B cell (primary cell): ENCODE measurements around the gene INKA2. TPM values are rescaled to one million over a fixed set of nuclear protein-coding genes. Genes with fewer than 3 reads are reported as not detected.

Experiments used
- ATAC-seq: fragments of 200-7000 bp; cut with Tn5 transposase; one replicate; pipeline ENCODE4 v1.10.0; 2021; ENCODE audit warnings: low read depth, mild to moderate bottlenecking, moderate number of reproducible peaks, moderate library complexity
- CTCF ChIA-PET: fragments of 350-600 bp; sonication (Branson Sonifier 250); formaldehyde crosslinking; loops from one replicate; lab custom pipeline; 2021; ENCODE audit warnings: antibody characterized with exemption, inconsistent platforms; lab: Charles Lee
- POLR2A ChIA-PET: fragments of 350-600 bp; sonication (Branson Sonifier 250); formaldehyde crosslinking; loops from one replicate; lab custom pipeline; 2021; ENCODE audit warnings: antibody characterized with exemption; lab: Charles Lee
- DNase-seq: peaks from one replicate; pipeline ENCODE4 v3.0.0; 2013
- H2AFZ ChIP-seq: 2 replicates; pipeline ENCODE4 v1.6.1; 2012; ENCODE audit warnings: mild to moderate bottlenecking, low read depth, low read length; ENCODE audit not compliant: insufficient read depth, poor library complexity, severe bottlenecking
- H3K27ac ChIP-seq, 2 donors: 1 replicate in 1 of 2; 2 replicates in 1 of 2; pipeline ENCODE4 v1.5.1; 2012 to 2013; ENCODE audit warnings: low read length in 2 of 2, mild to moderate bottlenecking in 2 of 2, moderate library complexity in 1 of 2
- H3K27me3 ChIP-seq, 4 experiments: fragments of 200-600 bp in 1 of 4; sonication (generic) in 1 of 4; replicated peaks in 1 of 4; 1 replicate in 2 of 4; 2 replicates in 2 of 4; pipeline versions ENCODE4 v1.6.1 to v1.7.0; 2013 to 2016; ENCODE audit warnings: low read length in 3 of 4, mild to moderate bottlenecking in 2 of 4, mixed read lengths in 1 of 4, moderate library complexity in 1 of 4; ENCODE audit not compliant: insufficient read depth in 4 of 4, control insufficient read depth in 3 of 4; ENCODE audit errors: control extremely low read depth in 1 of 4
- H3K36me3 ChIP-seq, 2 experiments: replicated peaks in 1 of 2; 1 replicate in 1 of 2; 2 replicates in 1 of 2; pipeline versions ENCODE4 v1.6.1 to v1.7.1; 2013; ENCODE audit warnings: low read length in 1 of 2; ENCODE audit not compliant: insufficient read depth in 2 of 2, control insufficient read depth in 1 of 2; ENCODE audit errors: control extremely low read depth in 1 of 2, extremely low read depth in 1 of 2
- H3K4me1 ChIP-seq, 2 donors: fragments of 200-600 bp in 1 of 2; sonication (generic) in 1 of 2; 1 replicate in 1 of 2; 2 replicates in 1 of 2; pipeline versions ENCODE4 v1.5.1 to v1.6.1; 2013 to 2017; ENCODE audit warnings: low read length in 2 of 2; ENCODE audit not compliant: control insufficient read depth in 2 of 2, insufficient read depth in 2 of 2
- H3K4me2 ChIP-seq: replicated peaks from 2 replicates; pipeline ENCODE3; 2012; ENCODE audit warnings: mild to moderate bottlenecking, low read depth, low read length; ENCODE audit not compliant: poor library complexity, severe bottlenecking
- H3K4me3 ChIP-seq, 5 experiments: fragments of 200-600 bp in 1 of 5; sonication (generic) in 1 of 5; 1 replicate in 3 of 5; 2 replicates in 2 of 5; pipeline versions ENCODE4 v1.5.1 to v1.7.0; 2011 to 2016; ENCODE audit warnings: low read length in 4 of 5, mild to moderate bottlenecking in 4 of 5, low read depth in 2 of 5, control low read depth in 1 of 5, moderate library complexity in 1 of 5; ENCODE audit not compliant: insufficient read depth in 1 of 5; ENCODE audit errors: control extremely low read depth in 1 of 5, extremely low read depth in 1 of 5
- H3K79me2 ChIP-seq: fragments of 200-600 bp; sonication (generic); one replicate; pipeline ENCODE4 v1.6.0; 2016; ENCODE audit warnings: low read length; ENCODE audit not compliant: control insufficient read depth, insufficient read depth
- H3K9ac ChIP-seq: fragments of 200-600 bp; sonication (generic); 2 replicates; pipeline ENCODE4 v1.6.1; 2017; ENCODE audit warnings: mild to moderate bottlenecking, low read length, moderate library complexity
- H3K9me3 ChIP-seq, 3 donors: one replicate each; pipeline versions ENCODE4 v1.6.1 to v1.7.1; 2013; ENCODE audit warnings: low read length in 2 of 3; ENCODE audit not compliant: control insufficient read depth in 2 of 3, insufficient read depth in 1 of 3; ENCODE audit errors: control extremely low read depth in 1 of 3
- H4K20me1 ChIP-seq: 2 replicates; pipeline ENCODE4 v1.6.0; 2012; ENCODE audit warnings: mild to moderate bottlenecking, low read length; ENCODE audit not compliant: insufficient read depth, control insufficient read depth, poor library complexity, severe bottlenecking
- H3K27ac Mint-ChIP-seq: one replicate; pipeline ENCODE4 v1.8.0; 2021; ENCODE audit warnings: mixed read lengths
- H3K27me3 Mint-ChIP-seq: one replicate; pipeline ENCODE4 v1.8.0; 2021; ENCODE audit warnings: mixed read lengths
- H3K4me1 Mint-ChIP-seq: one replicate; pipeline ENCODE4 v1.8.0; 2021; ENCODE audit warnings: mixed read lengths
- H3K4me3 Mint-ChIP-seq: one replicate; pipeline ENCODE4 v1.8.0; 2021; ENCODE audit warnings: mixed read lengths
- H3K9me3 Mint-ChIP-seq: one replicate; pipeline ENCODE4 v1.8.0; 2022; ENCODE audit warnings: mixed read lengths; ENCODE audit not compliant: insufficient read depth
- CTCF ChIP-seq: fragments of 200-600 bp; IDR thresholded peaks from one replicate; pipeline ENCODE4 v1.8.0; 2022; ENCODE audit warnings: antibody characterized with exemption, mild to moderate bottlenecking
- EZH2 ChIP-seq: IDR thresholded peaks from 2 replicates; pipeline ENCODE4 v1.6.1; 2012; ENCODE audit warnings: borderline replicate concordance, low read depth, mild to moderate bottlenecking, moderate library complexity, low read length; ENCODE audit not compliant: insufficient read depth, poor library complexity, severe bottlenecking
- WGBS: methylation state at CpG from one replicate; pipeline ENCODE4 v1.1.5; 2013; ENCODE audit warnings: missing lambda C conversion rate; ENCODE audit not compliant: insufficient coverage; 5-methylcytosine and 5-hydroxymethylcytosine counted together
- intact Hi-C: fragments of 100-400 bp; cut with micrococcal nuclease; formaldehyde crosslinking; loops from one replicate; pipeline ENCODE4 v1.10.0; 2022
- polyA plus RNA-seq: library from polyadenylated mRNA; depleted of rRNA; stranded (reverse); fragments of >200 nt; gene quantifications from 2 replicates; pipeline ENCODE4 v1.2.3, GENCODE V29; 2012
- total RNA-seq, 2 donors: library from RNA; stranded (reverse); fragments of 120-200 nt in 1 of 2; gene quantifications; 1 replicate in 1 of 2; 2 replicates in 1 of 2; pipeline versions ENCODE4 v1.2.3 to v1.2.4, GENCODE V29; 2013 to 2022

Gene INKA2
- total and polyA plus RNA-seq, 2 donors (not counting 1 experiment from before 2014, with no cell fraction given), result 0.67 to 6.4 TPM

DNA sequence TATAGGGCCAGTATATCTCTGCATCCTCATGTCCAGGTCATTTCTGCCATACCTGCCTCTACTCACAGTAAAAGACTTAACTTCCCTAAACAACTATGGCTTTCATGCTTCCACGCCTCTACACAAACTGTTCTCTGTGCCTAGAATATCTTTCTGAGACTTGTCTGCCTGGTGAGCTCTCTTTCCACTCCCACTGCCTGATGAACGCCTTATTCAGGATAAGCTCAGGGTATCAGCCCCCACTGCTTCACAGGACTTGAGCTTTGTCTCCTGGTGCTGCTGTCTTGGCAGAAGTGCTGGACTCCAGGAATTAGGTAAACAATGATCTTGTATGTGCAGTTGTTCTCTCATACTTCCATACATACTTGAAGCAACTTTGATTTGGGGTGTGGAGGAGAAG, 11.7 kb upstream of the INKA2 start:
- no peaks in the 10 kb centered on the region for H3K9me3 ChIP-seq
- Mint-ChIP-seq H3K4me3 (no peak overlapping the region), H3K27ac (no peak overlapping the region), H3K27me3 (no peaks in the 10 kb centered on the region), H3K4me1 (peaks cover 19% of the 10 kb centered on the region), H3K9me3 (no peaks in the 10 kb centered on the region)
- ATAC-seq (no peak), DNase-seq (no peak)
- ChIA-PET CTCF (interaction anchor here (0.9 to 8.1 kb wide), 9 partner anchors 10 to 553 kb away, joined by 3 to 102 read pairs (median 4); no protein-coding TSS in a partner anchor), POLR2A (interaction anchor here (0.6 kb wide), 1 partner anchor 289 kb away, joined by 7 read pairs; no protein-coding TSS in a partner anchor)
- intact Hi-C loops, result no loop called here
- no peaks in the 10 kb centered on the region for H3K27me3 ChIP-seq
- H3K4me2 ChIP-seq, result no peak overlapping the region
- WGBS, result 85% methylated on average over 2 of the region's 2 CpGs
- H4K20me1 ChIP-seq, result no peaks in the 10 kb centered on the region
- no peak overlapping the region for H3K4me3 ChIP-seq
- TF ChIP-seq EZH2, result no peak
- no peak for TF ChIP-seq CTCF
- H3K9ac ChIP-seq, result no peak overlapping the region
- H3K36me3 ChIP-seq, result no peaks in the 10 kb centered on the region
- H2AFZ ChIP-seq, result no peak overlapping the region
- H3K27ac ChIP-seq, result no peak overlapping the region
- peaks cover 5 to 8% of the 10 kb centered on the region in 2 donors for H3K4me1 ChIP-seq
- peaks cover 21% of the 10 kb centered on the region for H3K79me2 ChIP-seq

GRCh38 chr1:111749628-111750027, 10.4 kb upstream of the INKA2 start:
- H3K4me3 ChIP-seq, result no peak overlapping the region
- Mint-ChIP-seq H3K4me3 (no peak overlapping the region), H3K27ac (no peak overlapping the region), H3K4me1 (peaks cover 10% of the 10 kb centered on the region), H3K9me3 (no peaks in the 10 kb centered on the region), H3K27me3 (no peaks in the 10 kb centered on the region)
- no peaks in the 10 kb centered on the region for H4K20me1 ChIP-seq
- CTCF ChIA-PET, result interaction anchor here (1.5 to 7.5 kb wide), 3 partner anchors 10 to 267 kb away, joined by 5 to 97 read pairs (median 5); no protein-coding TSS in a partner anchor
- no peak overlapping the region for H3K9ac ChIP-seq
- TF ChIP-seq CTCF (no peak), EZH2 (no peak)
- H3K36me3 ChIP-seq, result no peaks in the 10 kb centered on the region
- H3K4me2 ChIP-seq, result no peak overlapping the region
- DNase-seq (no peak), ATAC-seq (no peak)
- H2AFZ ChIP-seq, result no peak overlapping the region
- POLR2A ChIA-PET, result no interaction called here
- H3K27ac ChIP-seq, result no peak overlapping the region
- H3K9me3 ChIP-seq, result no peaks in the 10 kb centered on the region
- WGBS, result 100% methylated on average over 3 of the region's 3 CpGs
- intact Hi-C loops, result no loop called here
- no peaks in the 10 kb centered on the region for H3K27me3 ChIP-seq
- peaks cover 15% of the 10 kb centered on the region for H3K79me2 ChIP-seq
- H3K4me1 ChIP-seq, result peaks cover 3 to 4% of the 10 kb centered on the region in 2 donors
